GM19239 (cell line): ENCODE data around the gene FGGY.

Experiments
- DNase-seq: peaks from one replicate; pipeline ENCODE4 v3.0.0; 2011; ENCODE audit warnings: low spot score; ENCODE audit not compliant: insufficient read length
- FAIRE-seq: peaks from 2 replicates; lab custom pipeline; 2011; peaks lifted over from hg19 to GRCh38; lab: Jason Lieb, UNC

FGGY gene

DNA sequence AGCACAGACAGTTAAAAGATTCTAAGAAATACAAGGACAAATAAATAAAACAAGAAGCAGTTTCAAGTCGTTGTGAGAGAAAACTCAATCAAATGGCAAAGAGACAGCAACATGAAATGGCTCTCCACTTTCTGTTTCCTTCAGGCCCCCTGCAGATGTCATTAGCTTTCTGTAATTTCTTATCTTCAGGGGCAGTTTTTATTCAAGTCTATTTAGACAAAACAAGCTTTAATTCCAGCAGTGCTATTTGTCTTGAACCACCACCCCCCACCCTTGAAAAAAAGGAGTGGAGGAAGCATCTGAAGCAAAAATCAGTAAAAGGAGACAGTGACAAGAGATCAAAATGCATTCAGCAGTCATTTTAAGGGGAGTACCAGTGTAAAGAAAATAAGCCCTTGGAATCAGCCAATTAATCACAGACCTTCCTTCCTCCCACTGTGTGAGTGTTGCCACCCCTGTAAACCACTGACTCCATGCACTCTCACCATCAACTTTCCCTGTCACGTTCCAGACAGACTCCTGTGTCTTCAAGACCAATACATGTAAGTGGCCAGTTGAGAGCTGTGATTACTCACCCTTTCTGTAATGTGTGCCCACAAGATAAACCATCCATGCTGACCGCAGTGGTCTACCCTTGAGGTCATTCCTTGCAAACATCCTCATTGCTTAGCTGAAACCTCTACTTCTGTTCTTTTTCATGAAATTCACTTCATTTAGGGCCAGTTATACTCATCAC lies 381.8 kb downstream of the FGGY start:
- DNase-seq (no peak), FAIRE-seq (no peak)

DNA sequence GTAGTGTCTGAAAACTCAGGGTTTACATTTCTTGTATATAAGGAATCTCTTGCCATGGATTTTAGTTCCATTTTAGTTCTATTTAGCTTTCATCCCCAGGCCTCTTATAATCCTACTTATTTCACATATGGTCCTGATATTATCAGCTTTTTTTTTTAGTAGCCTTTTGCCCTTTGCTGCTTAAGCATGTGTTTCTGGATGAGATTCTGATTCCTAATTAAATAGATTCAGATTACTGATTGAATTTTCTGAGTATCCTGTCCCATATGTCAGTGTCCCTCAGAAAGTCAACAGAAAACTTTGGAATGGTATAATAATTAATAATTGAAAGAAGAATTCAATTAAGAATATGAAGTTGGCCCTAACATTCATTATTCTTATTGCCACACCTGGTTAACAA lies 383.1 kb downstream of the FGGY start:
- no peak for FAIRE-seq
- no peak for DNase-seq

DNA sequence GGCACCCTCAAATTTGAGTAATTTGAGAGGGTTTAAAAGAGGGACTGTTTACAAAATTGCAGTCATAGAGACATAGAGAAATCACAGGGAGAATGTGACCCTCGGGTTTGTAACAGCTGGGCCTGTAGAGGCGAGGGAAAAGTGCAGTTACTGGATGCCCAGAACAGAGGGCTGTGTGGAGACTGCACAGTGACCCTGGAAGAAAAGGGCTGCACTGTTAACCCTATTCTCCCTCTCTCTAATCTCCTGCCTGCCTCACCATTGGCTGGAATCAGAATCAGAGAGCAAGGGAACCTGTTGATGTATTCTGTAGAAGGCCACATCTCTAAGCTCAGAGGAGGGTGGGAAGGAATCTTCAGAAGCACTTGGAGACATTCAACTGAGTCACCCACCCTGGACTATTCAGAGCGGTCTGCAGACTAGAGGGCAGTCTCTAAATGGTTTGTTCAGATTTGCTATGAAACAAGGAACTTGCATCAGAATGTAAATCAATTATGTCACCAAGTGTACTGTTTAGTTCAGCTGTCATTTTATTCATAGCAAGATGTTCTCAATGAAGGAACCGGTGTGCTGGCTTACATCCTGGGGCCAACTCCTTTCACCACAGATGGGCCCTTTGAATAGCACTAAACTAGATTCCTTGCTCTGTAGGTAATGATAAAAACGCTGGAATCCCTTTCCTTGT lies 385.6 kb downstream of the FGGY start:
- no peak for DNase-seq

DNA sequence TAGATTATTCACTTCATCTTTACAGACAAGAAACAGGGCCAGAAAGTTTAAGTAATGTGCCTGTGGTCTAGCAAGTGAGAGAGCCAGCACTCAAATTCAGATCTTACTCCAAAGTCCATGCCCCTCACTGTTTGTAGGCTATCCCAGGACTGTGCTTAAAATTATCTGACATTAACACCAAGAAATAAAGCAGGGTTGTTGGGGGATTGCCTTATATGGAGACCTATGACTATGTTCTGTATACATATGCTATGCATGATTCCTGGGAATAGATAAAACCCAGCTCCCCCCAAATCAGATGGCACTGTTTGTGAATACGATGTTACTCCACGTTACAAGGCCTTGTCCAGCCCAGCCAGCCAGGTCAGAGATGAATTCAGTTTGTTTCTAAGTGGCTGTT lies 386.3 kb downstream of the FGGY start:
- FAIRE-seq (no peak), DNase-seq (no peak)

More for the DNA sequence above, 385.6 kb downstream of the FGGY start:
- peak; percentile 33 for FAIRE-seq

DNA sequence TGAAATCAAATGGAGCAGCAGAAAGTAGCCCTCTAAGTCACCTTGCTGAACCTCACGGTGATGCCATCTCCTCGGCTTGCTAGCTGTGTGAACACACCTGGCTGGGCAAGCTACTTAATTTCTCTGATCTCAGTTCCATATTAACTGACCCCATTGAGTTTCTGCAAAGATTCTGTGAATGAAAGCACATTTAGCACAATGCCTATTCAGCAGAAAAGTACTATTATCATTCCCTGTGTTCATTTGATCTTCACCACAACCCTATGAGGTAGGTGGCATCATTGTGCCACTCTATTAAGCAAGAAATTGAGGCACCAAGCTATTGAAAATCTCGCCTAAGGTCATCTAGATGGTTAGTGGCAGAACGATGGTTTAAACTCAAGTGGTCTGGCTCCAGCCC lies 387.8 kb downstream of the FGGY start:
- no peak for FAIRE-seq
- no peak for DNase-seq

DNA sequence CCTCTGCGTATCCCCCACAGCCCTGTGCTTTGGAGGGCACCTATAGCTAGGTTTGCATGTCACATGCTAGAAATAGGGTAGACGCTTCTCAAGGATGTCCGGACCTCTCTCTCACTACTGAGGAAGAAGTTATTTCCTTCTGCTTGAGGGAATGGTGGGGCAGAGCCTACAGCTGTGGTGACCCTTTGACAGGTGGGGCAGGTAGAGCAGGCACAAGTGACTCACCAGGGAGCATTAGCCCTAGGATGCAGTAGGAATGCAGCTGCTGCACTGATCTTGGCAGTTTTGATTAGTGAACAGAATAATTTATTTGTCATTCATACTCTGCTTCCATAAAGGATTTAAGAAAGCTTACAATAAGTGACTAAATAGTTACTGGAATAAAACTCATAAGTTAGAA lies 388.2 kb downstream of the FGGY start:
- FAIRE-seq (no peak), DNase-seq (no peak)

DNA sequence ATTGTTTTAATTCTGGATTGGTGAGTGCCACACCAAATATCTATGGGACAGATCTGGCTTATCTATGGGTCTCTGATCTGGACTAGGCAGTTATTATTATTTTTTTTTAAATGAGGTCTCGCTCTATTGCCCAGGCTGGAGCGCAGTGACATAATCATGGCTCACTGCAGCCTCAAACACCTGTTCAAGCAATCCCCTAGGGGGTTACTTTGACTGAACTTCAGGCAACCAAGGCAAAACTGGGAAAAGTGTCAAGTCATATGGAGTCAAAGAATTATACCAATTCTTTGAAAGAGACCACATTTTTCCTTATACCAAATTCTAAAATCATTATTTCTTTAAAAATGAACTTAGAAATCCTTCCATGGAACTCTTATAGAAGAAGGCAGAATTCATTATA lies 388.8 kb downstream of the FGGY start:
- no peak for FAIRE-seq

DNA sequence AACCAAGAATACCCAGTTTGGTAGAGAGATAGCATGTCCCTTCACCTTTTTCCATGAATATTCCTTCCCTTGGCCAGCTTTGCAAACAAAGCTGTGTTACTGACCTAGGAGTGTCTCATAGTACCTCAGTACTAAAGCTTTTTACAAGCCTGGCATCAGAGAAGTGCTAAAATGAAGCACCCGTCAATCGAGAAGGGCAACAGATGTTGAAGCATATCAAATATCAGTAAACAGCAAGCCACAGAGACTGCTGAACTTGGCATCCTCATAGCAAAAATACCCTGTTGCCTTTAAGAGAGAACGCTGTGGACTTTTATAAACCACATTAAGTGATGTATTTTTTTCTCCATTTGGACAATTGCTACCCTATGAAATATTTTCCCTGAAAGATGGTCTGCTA lies 389.3 kb downstream of the FGGY start:
- no peak for FAIRE-seq
- no peak for DNase-seq

More for the DNA sequence above, 388.8 kb downstream of the FGGY start:
- DNase-seq: no peak

DNA sequence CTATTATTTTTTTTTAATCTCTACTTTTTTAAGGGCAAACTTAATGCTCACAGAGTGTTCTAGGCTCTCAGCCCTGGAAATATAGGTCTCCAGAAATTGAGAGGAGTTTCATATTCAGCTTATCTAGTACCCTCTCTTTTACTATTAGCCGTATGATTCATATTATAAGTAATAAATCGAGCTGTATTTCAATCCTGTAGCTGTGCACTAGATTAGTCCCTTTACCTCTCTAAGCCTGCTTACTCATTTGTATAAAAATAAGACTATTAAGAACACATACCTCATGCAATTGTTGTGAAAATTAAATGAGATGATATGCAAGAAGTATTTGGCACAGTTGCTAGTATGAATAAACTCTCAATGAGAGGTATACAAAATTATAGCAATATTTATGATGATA lies 389.7 kb downstream of the FGGY start:
- DNase-seq (no peak), FAIRE-seq (no peak)

DNA sequence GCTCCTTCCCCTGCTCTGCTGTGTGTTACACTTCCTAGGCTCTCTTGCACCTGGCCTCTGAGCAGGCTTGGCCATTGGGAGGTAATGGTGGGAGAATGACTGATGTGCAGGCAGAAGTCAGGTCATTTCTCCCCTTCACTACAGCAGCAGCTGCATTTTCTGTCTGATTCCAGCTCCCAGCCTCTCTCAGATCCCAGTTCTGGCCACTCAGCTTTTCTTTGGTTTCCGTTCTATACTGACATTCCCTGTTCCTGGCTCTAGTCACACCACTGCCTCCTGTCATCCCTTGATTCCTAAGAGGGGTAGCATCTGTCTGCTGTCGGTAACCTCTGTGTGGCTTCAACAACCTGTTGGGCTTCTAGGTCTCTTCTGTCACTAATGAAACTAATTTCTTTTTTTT lies 390.2 kb downstream of the FGGY start:
- DNase-seq (no peak), FAIRE-seq (no peak)

DNA sequence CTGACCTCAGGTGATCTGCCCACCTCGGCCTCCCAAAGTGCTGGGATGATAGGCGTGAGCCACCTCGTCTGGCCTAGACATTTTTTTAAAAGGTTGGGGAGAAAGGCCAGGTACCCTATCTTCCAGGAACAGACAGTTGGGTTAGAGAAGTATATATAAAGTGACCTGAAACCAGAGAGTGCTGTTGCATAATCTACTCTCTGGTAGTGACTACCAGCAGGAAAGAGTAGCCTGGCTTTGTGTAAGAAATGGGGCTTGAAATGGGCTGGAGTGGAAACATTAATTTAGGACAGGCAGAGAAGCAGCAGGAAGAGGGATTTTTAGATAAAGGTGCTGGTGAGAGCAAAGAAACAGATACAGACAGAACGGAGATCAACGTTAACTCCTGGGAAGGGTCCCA lies 392.1 kb downstream of the FGGY start:
- no peak for FAIRE-seq
- DNase-seq: no peak

DNA sequence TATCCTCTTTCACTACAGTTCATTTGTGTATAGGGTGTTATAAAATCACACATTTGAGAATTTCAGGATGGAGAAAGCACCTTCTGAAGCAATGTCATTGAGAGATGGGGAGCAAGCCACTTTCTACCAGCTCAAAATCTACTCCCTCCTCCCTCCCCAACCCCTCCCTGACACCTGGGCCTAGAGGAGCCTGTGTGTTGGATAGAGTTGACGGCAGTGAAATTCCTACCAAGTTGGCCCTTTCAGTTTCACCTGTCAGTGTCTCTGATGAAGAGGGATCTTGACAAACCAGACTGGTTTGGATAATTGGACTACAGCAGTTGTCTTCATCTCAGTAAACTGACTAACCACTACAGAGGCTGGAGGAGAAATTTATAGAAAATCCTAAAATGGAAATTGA lies 392.8 kb downstream of the FGGY start:
- DNase-seq: no peak
- FAIRE-seq: no peak

DNA sequence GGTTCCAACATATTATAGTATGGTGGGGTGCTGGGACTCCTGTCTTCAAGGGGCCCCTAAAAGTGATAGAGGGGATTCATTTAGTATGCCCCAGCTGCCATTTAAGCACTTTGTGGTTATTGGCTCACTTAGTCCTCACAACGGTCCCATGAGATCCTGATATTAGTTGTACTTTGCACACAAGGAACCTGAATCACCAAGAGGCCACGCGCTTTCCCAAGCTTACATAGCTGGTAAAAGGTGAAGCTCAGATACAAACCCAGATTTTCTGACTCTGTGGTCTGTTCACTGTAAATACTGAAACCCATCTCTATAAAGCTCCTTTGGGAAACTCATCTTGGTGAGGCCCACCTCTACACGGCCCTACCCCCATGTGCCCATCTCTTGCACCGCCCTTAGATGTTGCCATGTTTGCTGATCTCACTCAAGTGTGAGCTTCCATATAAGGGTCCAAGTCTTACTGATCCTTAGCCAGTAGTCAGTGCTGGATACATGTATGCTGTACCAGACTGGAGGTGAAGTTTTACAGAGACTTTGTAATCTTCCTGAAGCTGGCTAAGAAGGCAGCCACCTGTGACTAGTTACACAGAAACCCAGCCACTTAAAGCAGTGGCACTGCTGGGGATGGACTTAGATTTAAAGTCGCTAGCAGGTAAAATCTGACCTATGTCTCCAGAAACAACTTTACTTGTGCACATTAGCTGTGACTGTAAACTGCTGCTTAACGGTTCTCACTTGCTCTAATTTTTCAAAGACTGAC lies 393.5 kb downstream of the FGGY start:
- DNase-seq (no peak), FAIRE-seq (no peak)

DNA sequence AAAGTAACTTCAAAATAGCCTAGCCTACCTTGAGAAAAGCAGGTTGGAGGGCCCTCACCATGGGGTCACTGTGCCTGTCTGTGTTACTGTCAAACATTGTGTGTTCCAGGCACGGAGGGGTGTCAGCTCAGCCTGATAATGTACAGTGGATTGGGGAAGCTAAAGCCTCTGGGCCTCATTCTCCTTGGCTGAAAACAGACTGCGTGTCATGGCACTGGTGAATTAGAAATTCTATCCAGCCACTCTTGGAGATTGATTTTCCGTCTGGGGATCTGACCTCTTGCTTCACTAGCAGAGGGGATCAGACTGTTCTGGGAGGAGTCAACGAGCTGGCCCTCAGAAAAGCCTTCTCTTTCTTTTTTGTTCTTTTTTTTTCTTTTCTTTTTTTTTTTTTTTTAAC lies 394.4 kb downstream of the FGGY start:
- no peak for FAIRE-seq
- no peak for DNase-seq

DNA sequence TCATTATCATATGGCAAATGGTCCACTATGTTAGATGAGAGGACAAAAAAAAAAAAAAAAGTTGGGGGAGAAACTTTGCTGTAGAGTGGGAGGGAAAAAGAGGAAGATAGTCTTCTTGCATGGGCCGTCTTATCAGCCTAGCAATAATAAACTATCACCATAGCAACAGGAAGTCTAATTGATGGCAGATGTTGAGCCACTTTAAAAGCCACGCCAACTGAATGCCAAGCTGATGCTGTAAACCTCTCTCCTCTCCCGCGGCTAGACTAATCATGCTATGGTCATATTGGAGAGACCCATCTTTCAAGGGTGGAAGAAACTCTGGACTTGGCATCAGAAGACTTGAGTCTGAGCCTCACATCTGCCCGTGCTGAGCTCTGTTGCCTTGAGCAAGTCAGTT lies 395.7 kb downstream of the FGGY start:
- FAIRE-seq (no peak), DNase-seq (no peak)

DNA sequence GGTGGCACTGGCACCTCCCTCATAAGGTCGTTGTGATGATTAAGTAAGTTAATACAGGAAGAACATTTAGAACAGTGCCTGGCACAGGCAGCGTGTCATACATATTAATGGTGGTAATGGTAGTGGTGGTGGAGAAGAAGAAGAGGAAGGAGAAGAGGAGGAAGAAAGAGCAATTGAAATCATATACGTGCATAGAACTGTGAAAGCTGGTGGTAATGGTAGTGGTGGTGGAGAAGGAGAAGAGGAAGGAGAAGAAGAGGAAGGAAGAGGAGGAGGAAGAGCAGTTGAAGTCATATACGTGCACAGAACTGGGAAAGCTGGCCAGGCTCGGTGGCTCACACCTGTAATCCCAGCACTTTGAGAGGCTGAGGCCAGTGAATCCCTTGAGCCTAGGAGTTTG lies 396.5 kb downstream of the FGGY start:
- FAIRE-seq: no peak

DNA sequence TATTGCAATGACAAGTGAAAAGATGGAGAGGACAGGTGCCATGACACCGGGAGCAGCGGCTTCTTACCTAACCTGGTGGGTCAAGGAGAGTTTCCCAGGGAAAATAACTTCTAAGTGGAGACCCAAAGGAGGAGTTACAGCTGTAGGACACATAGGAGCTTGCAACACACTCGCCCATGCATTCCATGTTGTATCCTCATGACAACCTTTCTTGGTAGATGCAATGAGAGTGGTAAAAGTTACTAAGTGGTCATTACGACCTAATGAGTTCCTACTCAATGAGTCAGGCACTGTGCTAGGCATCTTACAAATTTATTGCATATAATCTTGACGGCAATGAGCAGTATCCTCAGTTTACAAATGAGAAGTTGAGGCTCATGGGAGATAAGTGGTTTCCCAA lies 398.4 kb downstream of the FGGY start:
- DNase-seq (no peak), FAIRE-seq (no peak)

More for the DNA sequence above, 396.5 kb downstream of the FGGY start:
- no peak for DNase-seq

DNA sequence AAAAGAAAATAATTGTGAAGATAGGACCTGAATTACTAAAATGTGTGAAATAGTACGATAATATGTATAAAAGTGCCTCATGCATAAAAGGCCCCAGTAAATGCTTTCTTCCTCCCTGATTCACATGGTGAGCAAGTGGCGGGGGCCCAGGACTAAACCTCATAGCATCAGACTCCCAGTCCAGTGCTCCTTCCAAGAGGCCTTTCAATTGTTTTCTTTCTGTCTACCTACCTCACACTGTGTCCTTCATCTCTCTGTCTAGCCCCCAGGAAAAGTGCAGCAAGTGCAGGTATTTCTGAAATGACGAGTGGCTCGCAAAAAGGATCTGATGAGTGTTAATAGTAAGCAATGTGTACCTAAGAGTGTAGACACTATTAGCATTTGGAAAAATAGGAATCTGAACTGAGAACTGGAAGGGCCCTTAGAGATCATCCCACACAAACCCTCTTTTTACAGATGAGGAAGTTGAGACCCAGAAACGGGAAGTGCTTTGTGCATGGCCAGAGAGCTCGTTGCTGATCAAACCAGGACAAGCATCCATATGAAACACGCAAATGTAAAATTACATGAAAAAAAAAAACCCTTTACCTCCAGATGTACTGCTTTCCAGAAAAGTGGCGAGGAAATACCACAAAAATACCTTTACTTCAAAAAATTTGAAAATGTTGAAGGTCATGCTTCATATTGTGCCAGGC lies 399.7 kb downstream of the FGGY start:
- FAIRE-seq (peak; percentile 77), DNase-seq (no peak)

DNA sequence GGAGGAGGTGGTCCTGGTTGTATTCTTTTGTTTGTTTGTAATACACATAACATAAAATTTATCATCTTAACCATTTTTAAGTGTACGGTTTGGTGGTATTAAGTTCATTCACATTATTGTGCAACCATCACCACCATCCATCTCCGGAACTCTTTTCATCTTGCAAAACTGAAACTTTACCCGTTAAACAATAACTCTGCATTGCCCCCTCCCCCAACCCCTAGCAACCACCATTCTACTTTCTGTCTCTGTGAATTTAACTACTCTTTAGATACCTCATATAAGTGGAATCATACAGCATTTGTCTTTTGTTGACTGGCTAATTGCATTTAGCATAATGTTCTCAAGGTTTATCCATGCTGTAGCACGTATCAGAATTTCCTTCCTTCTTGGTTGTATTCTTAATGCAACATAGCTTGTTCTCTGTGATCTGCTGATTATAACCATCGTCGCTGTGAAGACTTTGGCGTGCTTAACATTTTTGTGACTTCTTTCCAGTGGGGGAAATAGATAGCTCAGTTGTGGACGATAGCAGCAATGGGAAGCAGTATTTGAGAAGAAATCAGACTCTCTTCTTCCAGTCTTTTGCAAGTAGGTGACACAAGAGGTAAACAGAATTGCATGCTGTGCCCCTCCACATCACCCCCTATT lies 400.4 kb downstream of the FGGY start:
- DNase-seq (no peak), FAIRE-seq (peak; percentile 88)

DNA sequence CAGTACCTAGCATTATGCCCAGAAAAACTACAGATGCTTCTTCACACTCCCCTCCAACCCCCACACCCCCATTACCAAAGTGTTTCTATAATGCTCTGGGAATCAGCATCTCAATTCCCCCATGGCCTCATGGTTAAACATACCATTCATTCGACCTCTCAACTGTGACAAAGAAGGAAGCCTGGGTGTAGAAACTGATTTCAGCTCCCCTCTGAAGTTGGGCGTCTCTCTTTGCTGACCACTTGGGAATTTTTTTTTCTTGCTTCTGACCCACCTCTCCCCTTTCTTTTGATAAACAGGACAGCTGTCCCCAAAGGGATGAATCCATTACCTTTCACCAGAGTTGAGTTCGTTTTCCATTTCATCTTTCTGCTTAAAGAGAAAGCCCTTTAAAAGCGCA lies 401.5 kb downstream of the FGGY start:
- DNase-seq (no peak), FAIRE-seq (peak; percentile 57)
